Stimulated activated naive CD8-positive, alpha-beta T cell treated with anti-CD3 and anti-CD28 coated beads, Interleukin-15, Interleukin-2, amounts not matched to agents 100 ng/mL and 50 ng/mL, for 24 hours (primary cell): Measurements from ENCODE around the gene CAPN15.

ENCODE experiments used
- H3K27ac Mint-ChIP-seq: one replicate; pipeline ENCODE4 v1.8.0; 2021; ENCODE audit warnings: mild to moderate bottlenecking, mixed read lengths
- H3K27me3 Mint-ChIP-seq: one replicate; pipeline ENCODE4 v1.8.0; 2021; ENCODE audit warnings: mixed read lengths
- H3K36me3 Mint-ChIP-seq: one replicate; pipeline ENCODE4 v1.8.0; 2021; ENCODE audit warnings: low read depth, mixed read lengths
- H3K4me1 Mint-ChIP-seq: one replicate; pipeline ENCODE4 v1.8.0; 2021; ENCODE audit warnings: low read depth, mixed read lengths
- H3K4me3 Mint-ChIP-seq: one replicate; pipeline ENCODE4 v1.8.0; 2021; ENCODE audit warnings: mild to moderate bottlenecking, mixed read lengths
- H3K9me3 Mint-ChIP-seq: one replicate; pipeline ENCODE4 v1.8.0; 2021; ENCODE audit warnings: mixed read lengths

Gene CAPN15

DNA sequence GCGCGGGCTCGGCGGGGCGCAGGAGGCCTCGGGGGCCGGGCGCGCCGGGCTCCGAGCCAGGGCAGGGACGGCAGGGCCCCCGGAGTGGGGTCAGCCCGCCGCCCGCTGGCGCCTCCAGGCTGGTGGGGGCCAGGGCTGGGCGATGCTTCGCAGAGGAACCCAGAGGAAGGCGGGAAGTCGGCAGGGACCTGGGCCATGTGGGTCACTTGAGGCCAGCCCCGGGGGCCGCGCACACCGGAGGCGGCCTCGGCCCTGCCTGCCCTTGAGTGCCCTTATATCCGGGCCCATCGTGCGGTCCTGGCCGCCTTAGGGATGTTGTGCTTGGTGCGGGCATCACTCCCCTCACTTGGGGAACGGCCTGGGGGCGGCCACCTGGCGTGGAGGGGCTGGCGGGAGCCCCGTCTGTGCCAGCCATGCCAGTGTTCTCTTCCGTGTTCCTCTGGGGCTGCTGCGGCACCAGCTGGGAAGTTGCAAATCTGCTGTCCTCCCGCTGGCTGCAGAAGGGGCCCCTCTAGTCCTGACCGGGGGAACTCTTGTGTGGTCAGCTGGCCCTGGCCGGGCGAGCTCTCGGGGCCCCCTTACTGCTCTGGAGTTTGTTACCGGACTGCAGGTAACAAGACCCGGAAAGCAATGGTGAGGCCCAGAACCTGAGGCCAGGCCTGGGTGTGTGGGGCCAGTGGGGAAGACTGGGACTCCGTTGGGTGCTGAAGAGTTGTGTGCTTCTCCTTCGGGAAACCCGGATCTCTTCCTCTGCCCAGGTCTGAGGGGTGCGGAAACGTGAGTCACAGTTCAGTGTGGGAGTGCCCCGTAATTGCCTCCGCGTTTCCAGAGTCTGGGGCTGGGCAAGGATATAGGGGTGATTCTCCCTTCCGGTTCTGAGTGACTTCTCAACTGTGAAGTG is 849 bp downstream of the CAPN15 start:
- peaks cover 4% of the 10 kb centered on the region for H3K36me3 Mint-ChIP-seq
- H3K4me3 Mint-ChIP-seq: peak overlapping the region; percentile 92
- peaks cover 54% of the 10 kb centered on the region for H3K4me1 Mint-ChIP-seq
- H3K27me3 Mint-ChIP-seq: no peaks in the 10 kb centered on the region
- H3K27ac Mint-ChIP-seq: peak overlapping the region; percentile 94
- no peaks in the 10 kb centered on the region for H3K9me3 Mint-ChIP-seq

DNA sequence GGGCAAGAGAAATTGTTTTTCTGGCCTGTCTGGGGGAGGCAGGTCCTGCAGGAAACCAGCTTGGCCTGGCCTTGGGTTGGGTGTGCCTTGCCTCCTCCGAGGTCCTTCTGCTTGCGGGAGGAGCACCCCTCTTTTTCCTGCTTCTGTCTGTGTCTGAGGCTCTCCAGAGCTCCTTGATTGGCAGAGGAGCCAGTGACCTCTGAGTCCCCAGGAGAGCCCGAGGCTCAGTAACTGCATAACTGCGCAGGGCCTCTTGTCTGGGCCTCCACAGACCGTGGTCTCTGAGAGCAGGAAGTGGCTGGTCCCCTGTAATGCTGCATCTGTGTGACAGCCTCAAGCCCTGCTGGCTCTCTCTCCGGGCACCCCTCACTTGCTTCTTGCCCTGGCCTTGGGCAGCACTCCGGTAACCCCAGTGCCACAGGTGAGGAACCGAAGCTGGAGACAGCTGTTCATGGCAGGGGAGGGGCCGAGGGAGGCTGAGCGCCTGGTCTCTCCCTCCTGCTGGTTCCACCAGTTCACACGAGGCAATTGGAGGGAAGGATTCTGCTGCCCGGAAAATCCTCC is 1.6 kb downstream of the CAPN15 start:
- H3K9me3 Mint-ChIP-seq: no peaks in the 10 kb centered on the region
- H3K4me3 Mint-ChIP-seq: peak overlapping the region; percentile 92
- H3K4me1 Mint-ChIP-seq: peaks cover 47% of the 10 kb centered on the region
- peak overlapping the region; percentile 94 for H3K27ac Mint-ChIP-seq
- no peaks in the 10 kb centered on the region for H3K27me3 Mint-ChIP-seq
- peaks cover 4% of the 10 kb centered on the region for H3K36me3 Mint-ChIP-seq

GRCh38 chr16:530111-530817 is 2.8 kb downstream of the CAPN15 start:
- peaks cover 35% of the 10 kb centered on the region for H3K4me1 Mint-ChIP-seq
- H3K4me3 Mint-ChIP-seq: peak overlapping the region; percentile 92
- H3K9me3 Mint-ChIP-seq: no peaks in the 10 kb centered on the region
- H3K36me3 Mint-ChIP-seq: peaks cover 3% of the 10 kb centered on the region
- H3K27me3 Mint-ChIP-seq: no peaks in the 10 kb centered on the region
- no peak overlapping the region for H3K27ac Mint-ChIP-seq

GRCh38 chr16:531494-532125 is 4.1 kb downstream of the CAPN15 start:
- Mint-ChIP-seq H3K9me3 (no peaks in the 10 kb centered on the region), H3K36me3 (no peaks in the 10 kb centered on the region), H3K4me3 (no peak overlapping the region), H3K4me1 (peaks cover 22% of the 10 kb centered on the region), H3K27me3 (no peaks in the 10 kb centered on the region), H3K27ac (no peak overlapping the region)

- Mint-ChIP-seq H3K27me3 (no peaks in the 10 kb centered on the region), H3K4me1 (peaks cover 20% of the 10 kb centered on the region), H3K9me3 (no peaks in the 10 kb centered on the region), H3K36me3 (no peaks in the 10 kb centered on the region), H3K4me3 (no peak overlapping the region), H3K27ac (no peak overlapping the region)
These were observed 6.0 kb downstream of the CAPN15 start for GRCh38 chr16:533391-534123.

DNA sequence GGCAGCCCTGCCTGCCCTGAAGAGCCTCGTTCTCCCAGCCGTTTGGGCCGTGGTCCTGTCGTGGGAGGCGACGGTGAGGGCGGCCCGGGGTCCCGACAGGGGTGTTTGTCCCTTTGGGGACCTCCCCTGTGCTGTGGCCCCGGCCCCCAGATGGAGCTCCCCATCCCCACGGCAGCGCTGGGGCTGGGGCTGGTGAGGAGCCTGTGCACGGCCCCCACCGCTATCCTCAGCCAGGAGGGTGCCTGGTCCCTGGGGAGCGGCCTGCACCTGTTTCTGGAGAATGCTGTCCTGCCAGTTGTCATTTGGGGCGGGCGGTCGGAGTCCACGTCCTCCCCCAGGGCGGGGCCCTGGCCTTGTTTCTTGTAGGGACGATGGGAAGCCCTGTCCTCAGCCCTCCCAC is 6.6 kb downstream of the CAPN15 start:
- H3K4me3 Mint-ChIP-seq: no peak overlapping the region
- no peak overlapping the region for H3K27ac Mint-ChIP-seq
- H3K36me3 Mint-ChIP-seq: peaks cover 4% of the 10 kb centered on the region
- H3K9me3 Mint-ChIP-seq: no peaks in the 10 kb centered on the region
- no peaks in the 10 kb centered on the region for H3K27me3 Mint-ChIP-seq
- H3K4me1 Mint-ChIP-seq: peaks cover 16% of the 10 kb centered on the region

- no peak overlapping the region for H3K27ac Mint-ChIP-seq
- H3K4me1 Mint-ChIP-seq: peaks cover 9% of the 10 kb centered on the region
- H3K4me3 Mint-ChIP-seq: no peak overlapping the region
- H3K9me3 Mint-ChIP-seq: no peaks in the 10 kb centered on the region
- no peaks in the 10 kb centered on the region for H3K27me3 Mint-ChIP-seq
- H3K36me3 Mint-ChIP-seq: peaks cover 4% of the 10 kb centered on the region
These were observed 7.4 kb downstream of the CAPN15 start for GRCh38 chr16:534856-535445.

DNA sequence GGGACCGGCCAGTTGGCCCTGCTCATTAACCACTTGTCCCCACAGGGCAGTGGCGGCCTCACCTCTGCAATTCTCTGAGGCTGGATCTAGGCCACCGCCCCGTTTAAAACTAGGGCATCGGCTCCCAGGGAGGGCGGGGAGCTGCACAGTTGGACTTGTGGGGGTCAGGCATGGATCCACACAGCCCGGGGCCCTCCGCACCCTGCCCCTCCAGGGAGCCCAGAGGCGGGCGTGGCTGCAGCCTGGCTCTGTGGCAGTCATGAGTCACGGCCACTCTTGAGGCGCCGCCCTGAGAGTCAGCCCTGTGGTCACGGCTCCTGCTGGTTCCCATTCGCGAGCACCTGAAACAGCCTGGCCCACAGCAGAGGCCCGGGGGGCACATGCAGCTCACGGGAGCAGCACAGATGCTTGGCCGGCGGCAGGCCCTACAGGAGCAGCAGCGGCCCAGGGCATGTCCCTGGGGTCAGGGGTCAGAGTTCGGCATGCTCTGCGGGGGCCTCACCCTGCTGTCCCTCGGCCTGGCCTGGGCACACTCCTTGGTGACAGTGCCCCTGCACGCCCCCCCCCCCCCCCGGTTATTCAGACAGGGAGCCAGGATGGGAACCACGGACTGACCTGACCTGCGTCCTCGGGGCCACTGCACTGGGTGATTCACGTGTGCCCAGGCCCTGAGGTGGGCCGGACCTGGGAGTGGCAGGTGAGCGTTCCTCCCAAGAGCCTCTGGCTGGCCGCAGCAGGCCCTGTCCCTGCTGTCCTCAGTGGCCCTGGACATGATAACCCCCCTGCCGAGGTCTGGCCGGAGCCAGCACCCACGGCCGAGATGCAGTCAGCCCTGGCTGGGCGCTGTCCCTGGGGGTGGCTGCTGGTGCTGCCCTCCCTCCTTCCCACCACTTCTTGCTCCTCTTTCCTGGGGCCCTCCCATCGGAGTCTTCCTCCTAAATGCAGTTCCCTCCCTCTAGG is 8.2 kb downstream of the CAPN15 start:
- no peaks in the 10 kb centered on the region for H3K9me3 Mint-ChIP-seq
- H3K27ac Mint-ChIP-seq: no peak overlapping the region
- no peak overlapping the region for H3K4me3 Mint-ChIP-seq
- peaks cover 4% of the 10 kb centered on the region for H3K36me3 Mint-ChIP-seq
- H3K27me3 Mint-ChIP-seq: no peaks in the 10 kb centered on the region
- peaks cover 1% of the 10 kb centered on the region for H3K4me1 Mint-ChIP-seq

- no peak overlapping the region for H3K27ac Mint-ChIP-seq
- no peak overlapping the region for H3K4me3 Mint-ChIP-seq
- H3K4me1 Mint-ChIP-seq: no peaks in the 10 kb centered on the region
- peaks cover 4% of the 10 kb centered on the region for H3K36me3 Mint-ChIP-seq
- no peaks in the 10 kb centered on the region for H3K9me3 Mint-ChIP-seq
- no peaks in the 10 kb centered on the region for H3K27me3 Mint-ChIP-seq
These were observed 9.2 kb downstream of the CAPN15 start for GRCh38 chr16:536746-537145.

GRCh38 chr16:537415-538335 is 10.2 kb downstream of the CAPN15 start:
- Mint-ChIP-seq H3K4me3 (no peak overlapping the region), H3K9me3 (no peaks in the 10 kb centered on the region), H3K4me1 (no peaks in the 10 kb centered on the region), H3K36me3 (peaks cover 4% of the 10 kb centered on the region), H3K27me3 (no peaks in the 10 kb centered on the region), H3K27ac (no peak overlapping the region)

GRCh38 chr16:539901-540530 is 12.5 kb downstream of the CAPN15 start:
- Mint-ChIP-seq H3K4me3 (no peak overlapping the region), H3K9me3 (no peaks in the 10 kb centered on the region), H3K27ac (no peak overlapping the region), H3K4me1 (no peaks in the 10 kb centered on the region), H3K36me3 (peaks cover 4% of the 10 kb centered on the region), H3K27me3 (no peaks in the 10 kb centered on the region)

GRCh38 chr16:540645-541340 is 13.3 kb downstream of the CAPN15 start:
- H3K4me1 Mint-ChIP-seq: no peaks in the 10 kb centered on the region
- peaks cover 4% of the 10 kb centered on the region for H3K36me3 Mint-ChIP-seq
- H3K9me3 Mint-ChIP-seq: no peaks in the 10 kb centered on the region
- no peaks in the 10 kb centered on the region for H3K27me3 Mint-ChIP-seq
- H3K4me3 Mint-ChIP-seq: no peak overlapping the region
- H3K27ac Mint-ChIP-seq: no peak overlapping the region
